SK-N-SH treated with all-trans-retinoic acid at 6 μM for 48 hours (cell line): Measurements from ENCODE around the gene BANP.

Experiments
- ATAC-seq: fragments of 200-7000 bp; cut with Tn5 transposase; 3 replicates; pipeline ENCODE4 v1.9.1; 2020; ENCODE audit warnings: mild to moderate bottlenecking, moderate library complexity
- ARNTL ChIP-seq: fragments of 450-650 bp; formaldehyde crosslinking; IDR thresholded peaks from 2 replicates; pipeline ENCODE4 v1.5.0; 2020; ENCODE audit warnings: low read depth, mild to moderate bottlenecking, moderate library complexity, borderline replicate concordance
- BACH2 ChIP-seq: fragments of 250-450 bp; sonication (Bioruptor Pico); IDR thresholded peaks from 2 replicates; pipeline ENCODE4 v1.9.0; 2021; ENCODE audit warnings: mild to moderate bottlenecking, borderline replicate concordance
- CREB5 ChIP-seq: fragments of 250-450 bp; sonication (Bioruptor Pico); IDR thresholded peaks from 2 replicates; pipeline ENCODE4 v1.5.1; 2020; ENCODE audit warnings: low read depth, mild to moderate bottlenecking, moderate library complexity
- CSDC2 ChIP-seq: fragments of 250-450 bp; sonication (Bioruptor Pico); IDR thresholded peaks from 2 replicates; pipeline ENCODE4 v1.5.0; 2020; ENCODE audit warnings: mild to moderate bottlenecking, moderate library complexity
- CSRNP3 ChIP-seq: fragments of 250-450 bp; sonication (Bioruptor Pico); IDR thresholded peaks from 2 replicates; pipeline ENCODE4 v1.5.1; 2021; ENCODE audit warnings: mild to moderate bottlenecking, moderate library complexity
- ESRRG ChIP-seq: fragments of 250-450 bp; sonication (Bioruptor Pico); IDR thresholded peaks from 2 replicates; pipeline ENCODE4 v1.6.1; 2021; ENCODE audit warnings: mild to moderate bottlenecking
- GLIS3 ChIP-seq: fragments of 250-450 bp; sonication (Bioruptor Pico); IDR thresholded peaks from 2 replicates; pipeline ENCODE4 v1.5.0; 2020; ENCODE audit warnings: mild to moderate bottlenecking, moderate library complexity
- ISL1 ChIP-seq: fragments of 250-450 bp; sonication (Bioruptor Pico); IDR thresholded peaks from 2 replicates; pipeline ENCODE4 v2.1.2; 2022; ENCODE audit warnings: mild to moderate bottlenecking, moderate library complexity
- PATZ1 ChIP-seq: fragments of 250-450 bp; sonication (Bioruptor Pico); IDR thresholded peaks from 2 replicates; pipeline ENCODE4 v1.8.0; 2020; ENCODE audit warnings: mild to moderate bottlenecking, moderate library complexity, borderline replicate concordance
- PPARA ChIP-seq: fragments of 250-450 bp; sonication (Bioruptor Pico); IDR thresholded peaks from 2 replicates; pipeline ENCODE4 v1.5.0; 2020; ENCODE audit warnings: mild to moderate bottlenecking, borderline replicate concordance
- RARB ChIP-seq: fragments of 250-450 bp; sonication (Bioruptor Pico); IDR thresholded peaks from 2 replicates; pipeline ENCODE4 v1.8.0; 2021; ENCODE audit warnings: mild to moderate bottlenecking, moderate library complexity
- SNAI2 ChIP-seq: fragments of 250-450 bp; sonication (Bioruptor Pico); IDR thresholded peaks from 2 replicates; pipeline ENCODE4 v1.5.0; 2020; ENCODE audit warnings: mild to moderate bottlenecking, moderate library complexity
- TCF4 ChIP-seq: fragments of 250-450 bp; sonication (Bioruptor Pico); IDR thresholded peaks from 2 replicates; pipeline ENCODE4 v1.8.0; 2021; ENCODE audit warnings: mild to moderate bottlenecking, moderate library complexity, borderline replicate concordance
- TSHZ2 ChIP-seq: fragments of 250-450 bp; sonication (Bioruptor Pico); IDR thresholded peaks from 2 replicates; pipeline ENCODE4 v1.5.0; 2020; ENCODE audit warnings: mild to moderate bottlenecking, moderate library complexity
- ZC3H10 ChIP-seq: fragments of 250-450 bp; sonication (Bioruptor Pico); IDR thresholded peaks from 2 replicates; pipeline ENCODE4 v1.5.1; 2021; ENCODE audit warnings: mild to moderate bottlenecking, moderate library complexity
- ZFP3 ChIP-seq: fragments of 250-450 bp; sonication (Bioruptor Pico); IDR thresholded peaks from 2 replicates; pipeline ENCODE4 v1.5.0; 2020; ENCODE audit warnings: mild to moderate bottlenecking, moderate library complexity
- ZFP30 ChIP-seq: fragments of 450-650 bp; formaldehyde crosslinking; IDR thresholded peaks from 2 replicates; pipeline ENCODE4 v1.5.0; 2022; ENCODE audit warnings: mild to moderate bottlenecking, moderate library complexity
- ZNF565 ChIP-seq: fragments of 450-650 bp; formaldehyde crosslinking; conservative IDR thresholded peaks from 2 replicates; pipeline ENCODE4 v1.5.0; 2020; ENCODE audit warnings: low read depth, mild to moderate bottlenecking, moderate library complexity
- ZNF8 ChIP-seq: fragments of 450-650 bp; formaldehyde crosslinking; IDR thresholded peaks from 2 replicates; pipeline ENCODE4 v1.5.0; 2020; ENCODE audit warnings: mild to moderate bottlenecking, moderate library complexity

The BANP gene

GRCh38 chr16:88008840-88009239 lies 57.6 kb downstream of the BANP start (continued):
- no peak for TF ChIP-seq CSRNP3

- no peak for TF ChIP-seq CREB5 (CRISPR knock-in tag)
- no peak for TF ChIP-seq CSRNP3
- TF ChIP-seq TSHZ2 (CRISPR knock-in tag): no peak
Measured at GRCh38 chr16:88009563-88010342, 58.5 kb downstream of the BANP start.

GRCh38 chr16:88010343-88010967 lies 59.2 kb downstream of the BANP start:
- ATAC-seq: no peak
- TF ChIP-seq ARNTL (CRISPR knock-in tag) (no peak), ZFP30 (no peak), CSDC2 (CRISPR knock-in tag) (no peak), RARB (no peak), TCF4 (CRISPR knock-in tag) (no peak), ISL1 (no peak), ZNF8 (no peak), TSHZ2 (CRISPR knock-in tag) (no peak), ZC3H10 (CRISPR knock-in tag) (no peak), CSRNP3 (no peak), PPARA (no peak), ZNF565 (no peak), PATZ1 (CRISPR knock-in tag) (no peak), ZFP3 (CRISPR knock-in tag) (no peak), SNAI2 (CRISPR knock-in tag) (no peak), ESRRG (CRISPR knock-in tag) (no peak), BACH2 (CRISPR knock-in tag) (no peak), GLIS3 (CRISPR knock-in tag) (no peak)

More at GRCh38 chr16:88009563-88010342, 58.5 kb downstream of the BANP start:
- ATAC-seq: no peak
